HepG2 (cell line): ENCODE data around the gene SNX21. TPM values are rescaled to one million over a fixed set of nuclear protein-coding genes. Genes with fewer than 3 reads are reported as not detected.

Experiments
- ATAC-seq: fragments of 200-7000 bp; cut with Tn5 transposase; 3 replicates; pipeline ENCODE4 v1.9.1; 2020; ENCODE audit warnings: mild to moderate bottlenecking, moderate library complexity
- BruUV-seq: library from RNA; stranded (reverse); fragments of 400-500 nt; replicated peaks from 2 replicates; lab custom pipeline; 2021; lab: Mats Ljungman, UMichigan
- CTCF ChIA-PET: fragments of 300-600 bp; formaldehyde crosslinking; extraction: SDS; loops from one replicate; lab custom pipeline; 2021; ENCODE audit warnings: low total read pairs, inconsistent platforms, low intra/inter-chr PET ratio; lab: Yijun Ruan, JAX
- POLR2A ChIA-PET: fragments of 350-600 bp; sonication (Branson Sonifier 250); formaldehyde crosslinking; loops from one replicate; lab custom pipeline; 2020; ENCODE audit warnings: antibody characterized with exemption, inconsistent platforms; lab: Yijun Ruan, JAX
- DNase-seq: peaks from one replicate; pipeline ENCODE4 v3.0.0-alpha.2; 2015; ENCODE audit warnings: low spot score
- FAIRE-seq: peaks from 3 replicates; lab custom pipeline; 2011; peaks lifted over from hg19 to GRCh38; lab: Jason Lieb, UNC
- H2AFZ ChIP-seq: one replicate; pipeline ENCODE4 v1.6.1; 2011; ENCODE audit warnings: low read length, inconsistent platforms
- H3K27ac ChIP-seq: fragments of 300-600 bp; 3 replicates; pipeline ENCODE4 v1.8.0; 2011; ENCODE audit warnings: mixed run types, mild to moderate bottlenecking, mixed read lengths, low read length, inconsistent platforms; ENCODE audit not compliant: insufficient read depth; ENCODE audit errors: extremely low read length
- H3K27me3 ChIP-seq, 2 experiments: fragments of 200-600 bp in 1 of 2; 2 replicates in 1 of 2; 3 replicates in 1 of 2; pipeline versions ENCODE4 v1.6.0 to v1.8.0; 2011; ENCODE audit warnings: low read length in 2 of 2, mild to moderate bottlenecking in 2 of 2, moderate library complexity in 2 of 2, inconsistent platforms in 1 of 2; ENCODE audit not compliant: insufficient read depth in 2 of 2, control insufficient read depth in 1 of 2
- H3K36me3 ChIP-seq, 2 experiments: fragments of 200-600 bp in 1 of 2; replicated peaks in 1 of 2; 2 replicates in 1 of 2; 3 replicates in 1 of 2; pipeline versions ENCODE4 v1.5.1 to v1.8.0; 2011; ENCODE audit warnings: low read length in 2 of 2, inconsistent platforms in 1 of 2; ENCODE audit not compliant: insufficient read depth in 2 of 2, control insufficient read depth in 1 of 2
- H3K4me1 ChIP-seq: 2 replicates; pipeline ENCODE4 v1.5.1; 2012; ENCODE audit warnings: low read length, inconsistent platforms; ENCODE audit not compliant: insufficient read depth
- H3K4me2 ChIP-seq: 2 replicates; pipeline ENCODE4 v1.6.0; 2011; ENCODE audit warnings: low read depth, low read length, inconsistent platforms
- H3K4me3 ChIP-seq, 3 experiments: fragments of 200-600 bp in 1 of 3; sonication (generic), shearing (Covaris generic) in 1 of 3; replicated peaks in 1 of 3; 2 replicates each; pipeline ENCODE4 v1.5.1; 2011 to 2016; ENCODE audit warnings: low read length in 3 of 3, inconsistent platforms in 2 of 3, low read depth in 2 of 3, mild to moderate bottlenecking in 2 of 3, control low read depth in 1 of 3, mixed read lengths in 1 of 3; ENCODE audit not compliant: insufficient read depth in 1 of 3
- H3K79me2 ChIP-seq: one replicate; pipeline ENCODE4 v1.6.1; 2011; ENCODE audit warnings: low read length, inconsistent platforms; ENCODE audit not compliant: insufficient read depth
- H3K9ac ChIP-seq: 2 replicates; pipeline ENCODE4 v1.6.0; 2011; ENCODE audit warnings: mild to moderate bottlenecking, low read depth, low read length, inconsistent platforms; ENCODE audit not compliant: insufficient read depth
- H3K9me3 ChIP-seq: 2 replicates; pipeline ENCODE4 v1.5.1; 2012; ENCODE audit warnings: mild to moderate bottlenecking, low read length
- H4K20me1 ChIP-seq: 2 replicates; pipeline ENCODE4 v1.6.0; 2011; ENCODE audit warnings: inconsistent platforms, mild to moderate bottlenecking, low read length, moderate library complexity; ENCODE audit not compliant: insufficient read depth
- AGO2 ChIP-seq: fragments of 200-400 bp; formaldehyde crosslinking; optimal IDR thresholded peaks from 2 replicates; pipeline ENCODE3; 2017; ENCODE audit warnings: mild to moderate bottlenecking, low read depth, low read length, moderate library complexity
- ARHGAP35 ChIP-seq: sonication (generic); formaldehyde crosslinking; IDR thresholded peaks from 2 replicates; pipeline ENCODE4 v1.9.0; 2022; ENCODE audit warnings: mild to moderate bottlenecking, inconsistent platforms, moderate library complexity, missing genetic modification reagents, borderline replicate concordance
- GATAD1 ChIP-seq: IDR thresholded peaks from 2 replicates; pipeline ENCODE4 v1.6.1; 2016; ENCODE audit warnings: missing genetic modification reagents, missing compliant biosample characterization
- HES4 ChIP-seq: sonication (generic); formaldehyde crosslinking; IDR thresholded peaks from 2 replicates; pipeline ENCODE4 v1.9.0; 2021; ENCODE audit warnings: mild to moderate bottlenecking, missing genetic modification reagents, borderline replicate concordance
- LRRFIP1 ChIP-seq: sonication (generic); formaldehyde crosslinking; conservative IDR thresholded peaks from 2 replicates; pipeline ENCODE4 v1.4.0; 2020; ENCODE audit warnings: missing genetic modification reagents
- PHF5A ChIP-seq: IDR thresholded peaks from one replicate; pipeline ENCODE4 v1.6.1; 2018; ENCODE audit warnings: low read depth, missing genetic modification reagents; ENCODE audit not compliant: unreplicated experiment
- RBFOX2 ChIP-seq: fragments of 200-400 bp; formaldehyde crosslinking; IDR thresholded peaks from 2 replicates; pipeline ENCODE4 v1.6.1; 2017; ENCODE audit warnings: low read depth, mild to moderate bottlenecking, low read length
- TBX2 ChIP-seq: sonication (generic); formaldehyde crosslinking; IDR thresholded peaks from 2 replicates; pipeline ENCODE4 v1.5.0; 2020; ENCODE audit warnings: missing genetic modification reagents, mild to moderate bottlenecking, borderline replicate concordance
- ZNF12 ChIP-seq: sonication (generic); formaldehyde crosslinking; IDR thresholded peaks from 2 replicates; pipeline ENCODE4 v1.5.0; 2020; ENCODE audit warnings: missing genetic modification reagents
- ZNF644 ChIP-seq: IDR thresholded peaks from 2 replicates; pipeline ENCODE4 v1.6.1; 2016; ENCODE audit warnings: low read depth
- ZNF788 ChIP-seq: sonication (generic); formaldehyde crosslinking; IDR thresholded peaks from 2 replicates; pipeline ENCODE4 v1.5.0; 2020; ENCODE audit warnings: mild to moderate bottlenecking, missing genetic modification reagents, borderline replicate concordance
- WGBS: methylation state at CpG from one replicate; pipeline ENCODE4 v1.1.6; 2017; ENCODE audit warnings: low lambda C conversion rate; 5-methylcytosine and 5-hydroxymethylcytosine counted together
- in situ Hi-C: cut with HindIII; loops from 2 replicates; pipeline ENCODE4 v1.10.0; 2017; ENCODE audit warnings: low pct_unique_long_range_greater_than_20kb; ENCODE audit not compliant: extremely low pct_ligation_motif_present
- intact Hi-C: fragments of 100-400 bp; cut with micrococcal nuclease; formaldehyde crosslinking; loops from one replicate; pipeline ENCODE4 v1.10.0; 2022; ENCODE audit not compliant: unreplicated experiment
- polyA plus RNA-seq, 8 experiments: library from polyadenylated mRNA; depleted of rRNA in 3 of 8; stranded (reverse) in 7 of 8; unstranded in 1 of 8; fragments of >200 nt; fragmentation: Illumina TruSeq in 4 of 8; extraction: Trizol in 4 of 8; gene quantifications; 2 replicates each; pipeline versions ENCODE4 v1.2.1 to v1.2.3, GENCODE V29; 2011 to 2016; ENCODE audit warnings: low read depth in 4 of 8, missing spikeins in 1 of 8, mixed read lengths in 1 of 8; ENCODE audit not compliant: insufficient read depth in 1 of 8
- total RNA-seq, 5 experiments: library from RNA; depleted of rRNA; stranded (reverse); fragments of >200 nt; fragmentation: Illumina TruSeq; extraction: Trizol; gene quantifications; 2 replicates each; pipeline ENCODE4 v1.2.3, GENCODE V29; 2016; ENCODE audit warnings: low read depth in 1 of 5
- TF ChIP-seq, protein P1 (sequence below): sonication (generic); formaldehyde crosslinking; IDR thresholded peaks from 2 replicates; pipeline ENCODE4 v1.5.1; 2020; ENCODE audit warnings: mild to moderate bottlenecking, moderate library complexity, missing genetic modification reagents
- TF ChIP-seq, protein P2 (sequence below), 2 experiments: fragments of 450-650 bp in 1 of 2; sonication (generic) in 1 of 2; formaldehyde crosslinking; IDR thresholded peaks; 2 replicates each; pipeline versions ENCODE4 v1.5.0 to v1.8.0; 2020 to 2022; ENCODE audit warnings: mild to moderate bottlenecking in 1 of 2, missing genetic modification reagents in 1 of 2

SNX21 gene
- total and polyA plus RNA-seq, 2 of the 13 experiments (the other 11 are each of a cell fraction or from before 2014, with no cell fraction given): 7.7 to 12.8 TPM

GRCh38 chr20:45888681-45889080, 55.1 kb downstream of the SNX21 start (continued):
- TF ChIP-seq RBFOX2: peak; percentile 37
- peak; percentile 38; the same call in 1 of the 2 replicates for TF ChIP-seq HES4 (CRISPR knock-in tag)

GRCh38 chr20:45890077-45890984, 56.7 kb downstream of the SNX21 start:
- H3K27ac ChIP-seq: peak overlapping the region; percentile 87
- H4K20me1 ChIP-seq: no peaks in the 10 kb centered on the region
- 42% methylated on average over 60 of the region's 79 CpGs for WGBS
- peaks cover 26 to 47% of the 10 kb centered on the region in 2 experiments for H3K36me3 ChIP-seq
- CTCF ChIA-PET: interaction anchor here (1.2 to 2.6 kb wide), 5 partner anchors 43 to 91 kb away, joined by 3 to 19 read pairs (median 3); partner anchors contain the start of gene ZNF335
- H3K27me3 ChIP-seq: no peaks in the 10 kb centered on the region
- POLR2A ChIA-PET: interaction anchor here (0.7 to 8.1 kb wide), 28 partner anchors 9 to 98 kb away, joined by 3 to 164 read pairs (median 8); partner anchors contain the start of genes ACOT8, DNTTIP1, PCIF1 and PLTP
- DNase-seq (peak; percentile 92), ATAC-seq (peak; percentile 87), FAIRE-seq (peak; percentile 78)
- peak overlapping the region; percentile 87 for H3K9ac ChIP-seq
- H3K4me1 ChIP-seq: peaks cover 45% of the 10 kb centered on the region
- BruUV-seq: TSS peak; percentile 70
- peak overlapping the region; percentile 86 to 98 (median 96) for H3K4me3 ChIP-seq
- in situ Hi-C loops (loop anchor here (5.0 kb wide), 2 partner anchors 42 to 72 kb away; partner anchors contain the start of gene PCIF1), intact Hi-C loops (loop anchor here (1.0 to 2.0 kb wide), 6 partner anchors 34 to 73 kb away; partner anchors contain the start of genes ACOT8, PCIF1, SNX21 and ZSWIM3)
- peak overlapping the region; percentile 85 for H3K4me2 ChIP-seq
- H3K9me3 ChIP-seq: no peaks in the 10 kb centered on the region
- H3K79me2 ChIP-seq: peaks cover 32% of the 10 kb centered on the region
- no peak overlapping the region for H2AFZ ChIP-seq
- TF ChIP-seq LRRFIP1 (CRISPR knock-in tag) (no peak), ZNF644 (CRISPR knock-in tag) (peak; percentile 65; the same call in 1 of the 2 replicates), ARHGAP35 (CRISPR knock-in tag) (peak; percentile 34; the same call in 1 of the 2 replicates), ZNF12 (CRISPR knock-in tag) (no peak), PHF5A (peak; percentile 61), TBX2 (CRISPR knock-in tag) (peak; percentile 47; the same call in 1 of the 2 replicates), ZNF788 (CRISPR knock-in tag) (peak; percentile 60; the same call in 1 of the 2 replicates), AGO2 (peak; percentile 98), GATAD1 (peak; percentile 82)
- TF ChIP-seq, protein P1, sequence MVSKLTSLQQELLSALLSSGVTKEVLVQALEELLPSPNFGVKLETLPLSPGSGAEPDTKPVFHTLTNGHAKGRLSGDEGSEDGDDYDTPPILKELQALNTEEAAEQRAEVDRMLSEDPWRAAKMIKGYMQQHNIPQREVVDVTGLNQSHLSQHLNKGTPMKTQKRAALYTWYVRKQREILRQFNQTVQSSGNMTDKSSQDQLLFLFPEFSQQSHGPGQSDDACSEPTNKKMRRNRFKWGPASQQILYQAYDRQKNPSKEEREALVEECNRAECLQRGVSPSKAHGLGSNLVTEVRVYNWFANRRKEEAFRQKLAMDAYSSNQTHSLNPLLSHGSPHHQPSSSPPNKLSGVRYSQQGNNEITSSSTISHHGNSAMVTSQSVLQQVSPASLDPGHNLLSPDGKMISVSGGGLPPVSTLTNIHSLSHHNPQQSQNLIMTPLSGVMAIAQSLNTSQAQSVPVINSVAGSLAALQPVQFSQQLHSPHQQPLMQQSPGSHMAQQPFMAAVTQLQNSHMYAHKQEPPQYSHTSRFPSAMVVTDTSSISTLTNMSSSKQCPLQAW (CRISPR knock-in tag): peak; percentile 92
- TF ChIP-seq, protein P2, sequence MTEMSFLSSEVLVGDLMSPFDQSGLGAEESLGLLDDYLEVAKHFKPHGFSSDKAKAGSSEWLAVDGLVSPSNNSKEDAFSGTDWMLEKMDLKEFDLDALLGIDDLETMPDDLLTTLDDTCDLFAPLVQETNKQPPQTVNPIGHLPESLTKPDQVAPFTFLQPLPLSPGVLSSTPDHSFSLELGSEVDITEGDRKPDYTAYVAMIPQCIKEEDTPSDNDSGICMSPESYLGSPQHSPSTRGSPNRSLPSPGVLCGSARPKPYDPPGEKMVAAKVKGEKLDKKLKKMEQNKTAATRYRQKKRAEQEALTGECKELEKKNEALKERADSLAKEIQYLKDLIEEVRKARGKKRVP (CRISPR knock-in tag; IDR thresholded peaks at IDR 0.05): no peak
